Hippocampal formation (tissue), 2 donors: ENCODE data around the gene SLC9A5.

Source experiments
- DNase-seq, 2 donors: peaks; one replicate each; lab custom pipeline; 2025; lab: John Stamatoyannopoulos, UW

SLC9A5 gene, protein sequence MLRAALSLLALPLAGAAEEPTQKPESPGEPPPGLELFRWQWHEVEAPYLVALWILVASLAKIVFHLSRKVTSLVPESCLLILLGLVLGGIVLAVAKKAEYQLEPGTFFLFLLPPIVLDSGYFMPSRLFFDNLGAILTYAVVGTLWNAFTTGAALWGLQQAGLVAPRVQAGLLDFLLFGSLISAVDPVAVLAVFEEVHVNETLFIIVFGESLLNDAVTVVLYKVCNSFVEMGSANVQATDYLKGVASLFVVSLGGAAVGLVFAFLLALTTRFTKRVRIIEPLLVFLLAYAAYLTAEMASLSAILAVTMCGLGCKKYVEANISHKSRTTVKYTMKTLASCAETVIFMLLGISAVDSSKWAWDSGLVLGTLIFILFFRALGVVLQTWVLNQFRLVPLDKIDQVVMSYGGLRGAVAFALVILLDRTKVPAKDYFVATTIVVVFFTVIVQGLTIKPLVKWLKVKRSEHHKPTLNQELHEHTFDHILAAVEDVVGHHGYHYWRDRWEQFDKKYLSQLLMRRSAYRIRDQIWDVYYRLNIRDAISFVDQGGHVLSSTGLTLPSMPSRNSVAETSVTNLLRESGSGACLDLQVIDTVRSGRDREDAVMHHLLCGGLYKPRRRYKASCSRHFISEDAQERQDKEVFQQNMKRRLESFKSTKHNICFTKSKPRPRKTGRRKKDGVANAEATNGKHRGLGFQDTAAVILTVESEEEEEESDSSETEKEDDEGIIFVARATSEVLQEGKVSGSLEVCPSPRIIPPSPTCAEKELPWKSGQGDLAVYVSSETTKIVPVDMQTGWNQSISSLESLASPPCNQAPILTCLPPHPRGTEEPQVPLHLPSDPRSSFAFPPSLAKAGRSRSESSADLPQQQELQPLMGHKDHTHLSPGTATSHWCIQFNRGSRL

DNA sequence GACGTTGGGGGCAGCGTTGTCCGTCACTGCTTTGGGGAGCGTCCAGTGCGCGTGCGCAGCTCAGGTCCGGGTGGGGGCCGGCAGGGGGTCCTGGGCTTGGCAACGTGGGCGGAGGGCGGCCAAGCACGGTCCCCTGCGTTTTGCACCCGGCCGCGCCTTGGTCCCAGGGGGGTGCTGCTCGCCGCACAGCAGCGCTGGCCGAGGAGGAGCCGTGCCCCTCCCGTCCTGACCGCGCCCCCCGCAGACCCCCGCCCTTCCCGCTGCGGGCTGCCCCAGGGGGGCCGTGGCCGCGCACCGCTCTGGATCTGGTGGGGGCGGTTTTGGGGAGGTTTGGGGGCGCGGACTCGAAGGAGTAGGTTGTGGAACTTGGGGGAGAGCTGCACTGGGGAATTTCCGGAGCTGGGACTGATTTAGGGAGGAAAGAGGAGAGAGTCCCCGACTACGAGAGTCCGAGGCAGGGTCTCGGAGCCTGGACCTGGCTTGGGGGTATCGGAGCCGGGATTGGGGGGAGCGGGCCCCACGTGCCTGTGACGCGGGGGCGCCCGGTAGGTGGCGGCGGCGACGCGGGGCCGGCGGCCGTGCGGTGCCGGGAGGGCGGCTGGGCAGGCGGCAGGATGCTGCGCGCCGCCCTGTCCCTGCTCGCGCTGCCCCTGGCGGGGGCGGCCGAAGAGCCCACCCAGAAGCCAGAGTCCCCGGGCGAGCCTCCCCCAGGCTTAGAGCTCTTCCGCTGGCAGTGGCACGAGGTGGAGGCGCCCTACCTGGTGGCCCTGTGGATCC is at the start of gene SLC9A5:
SLC9A5 (plus strand) TSS at position 579 of the 777 bp plus-strand sequence; CDS start at position 615, 36 bp downstream.
- DNase-seq, result no peak

DNA sequence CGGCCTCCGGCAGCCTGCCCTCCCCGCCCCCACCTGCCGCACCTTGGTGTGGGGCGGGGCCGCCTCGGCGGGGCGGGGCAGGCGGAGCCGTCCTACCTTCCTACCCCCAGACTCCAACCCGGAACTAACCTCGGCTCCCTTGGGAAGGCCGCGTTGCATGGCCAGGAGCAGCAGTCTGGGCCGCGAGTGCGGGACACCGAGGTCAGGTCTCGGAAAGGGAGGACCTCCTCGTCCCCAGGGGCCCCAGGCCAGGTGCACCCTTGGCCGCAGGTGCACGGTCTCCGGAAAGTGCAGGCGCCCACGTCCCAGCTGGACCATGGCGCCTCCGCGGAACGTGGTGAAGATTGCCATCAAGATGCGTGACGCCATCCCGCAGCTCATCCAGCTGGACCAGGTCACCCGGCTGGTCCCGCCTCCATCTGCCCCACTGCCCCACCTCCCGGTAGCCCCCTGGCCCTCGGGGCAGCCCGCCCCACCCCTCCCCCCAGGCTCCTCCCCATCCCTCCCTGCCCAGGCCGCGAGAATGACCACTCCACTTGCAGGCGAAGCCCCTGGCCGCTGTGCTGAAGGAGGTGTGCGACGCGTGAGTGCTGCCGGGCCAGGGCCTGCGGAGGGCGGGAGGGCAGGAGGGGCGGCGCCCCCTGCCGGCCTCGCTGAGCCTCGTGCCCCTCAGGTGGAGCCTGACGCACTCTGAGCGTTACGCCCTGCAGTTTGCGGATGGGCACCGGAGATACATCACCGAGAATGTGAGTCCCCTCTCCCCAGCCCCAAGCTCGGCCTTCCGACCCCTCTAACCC is 49.6 kb upstream of the SLC9A5 start, which contains the start of gene ELMO3:
ELMO3 (plus strand) TSS at position 121 of the 797 bp plus-strand sequence; CDS start at position 317, 196 bp downstream.
- no peak for DNase-seq

DNA sequence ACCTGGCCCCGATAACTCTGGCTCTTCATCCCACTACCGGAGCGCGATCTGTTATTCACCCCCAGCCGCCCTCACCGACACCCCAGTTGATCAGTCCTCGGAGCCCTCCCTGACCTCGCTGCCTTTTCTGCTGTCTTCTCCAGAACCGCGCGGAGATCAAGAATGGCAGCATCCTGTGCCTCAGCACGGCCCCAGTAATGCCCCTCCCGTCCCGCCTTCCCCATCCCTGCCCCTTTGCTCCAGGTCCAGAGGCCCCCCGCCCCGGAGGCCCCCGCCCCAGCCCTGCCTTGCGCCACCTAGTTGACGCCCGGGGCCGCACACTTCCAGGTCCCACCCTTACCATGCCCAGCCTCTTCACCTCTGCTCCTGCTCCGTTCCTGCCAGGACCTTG is 49.0 kb upstream of the SLC9A5 start:
- DNase-seq, result no peak

DNA sequence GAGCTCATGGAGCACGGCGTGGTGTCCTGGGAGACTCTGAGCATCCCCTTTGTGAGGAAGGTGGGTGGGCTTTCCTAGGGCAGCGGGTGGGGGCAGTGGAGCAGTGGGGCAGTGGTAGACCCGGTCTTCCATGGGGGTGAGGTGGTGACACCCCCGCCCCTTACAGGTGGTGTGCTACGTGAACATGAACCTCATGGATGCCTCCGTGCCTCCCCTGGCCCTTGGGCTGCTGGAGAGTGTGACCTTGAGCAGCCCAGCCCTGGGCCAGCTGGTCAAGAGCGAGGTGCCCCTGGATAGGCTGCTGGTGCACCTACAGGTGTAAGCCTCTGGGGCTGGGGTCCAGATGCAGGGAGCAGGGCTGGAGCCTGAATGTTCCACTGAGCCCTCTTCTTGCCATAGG is 48.3 kb upstream of the SLC9A5 start:
- no peak for DNase-seq

DNA sequence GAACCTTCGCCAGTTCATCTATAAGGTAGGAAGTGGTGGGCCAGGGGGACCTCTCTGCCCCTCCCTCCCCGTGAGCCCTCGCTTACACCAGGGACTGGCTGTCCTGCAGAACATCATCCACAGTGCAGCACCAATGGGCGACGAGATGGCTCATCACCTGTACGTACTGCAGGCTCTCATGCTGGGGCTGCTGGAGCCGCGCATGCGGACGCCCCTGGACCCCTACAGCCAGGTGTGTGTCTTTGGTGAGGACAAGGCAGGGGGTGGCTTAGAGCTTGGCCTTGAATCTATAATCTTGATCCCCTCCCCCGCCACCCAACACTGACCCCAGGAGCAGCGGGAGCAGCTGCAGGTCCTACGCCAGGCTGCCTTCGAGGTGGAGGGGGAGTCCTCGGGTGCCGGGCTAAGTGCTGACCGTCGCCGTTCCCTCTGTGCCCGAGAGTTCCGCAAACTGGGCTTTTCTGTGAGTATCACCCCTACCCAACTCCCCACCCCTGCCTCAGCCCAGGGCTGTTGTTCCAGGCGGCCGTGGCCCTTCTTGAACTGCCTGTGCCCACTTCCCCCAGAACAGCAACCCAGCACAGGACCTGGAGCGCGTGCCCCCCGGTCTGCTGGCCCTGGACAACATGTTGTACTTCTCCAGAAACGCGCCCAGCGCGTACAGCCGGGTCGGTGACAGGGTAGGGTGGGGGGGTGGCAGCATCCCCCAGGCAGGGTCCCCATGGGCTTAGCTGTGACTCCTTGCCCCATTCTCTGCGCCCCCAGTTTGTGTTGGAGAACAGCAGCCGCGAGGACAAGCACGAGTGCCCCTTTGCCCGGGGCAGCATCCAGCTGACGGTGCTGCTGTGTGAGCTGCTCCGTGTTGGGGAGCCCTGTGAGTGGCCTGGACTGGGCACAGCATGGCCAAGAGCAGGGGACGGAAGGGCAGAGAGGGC is 47.1 kb upstream of the SLC9A5 start:
- DNase-seq, result no peak

DNA sequence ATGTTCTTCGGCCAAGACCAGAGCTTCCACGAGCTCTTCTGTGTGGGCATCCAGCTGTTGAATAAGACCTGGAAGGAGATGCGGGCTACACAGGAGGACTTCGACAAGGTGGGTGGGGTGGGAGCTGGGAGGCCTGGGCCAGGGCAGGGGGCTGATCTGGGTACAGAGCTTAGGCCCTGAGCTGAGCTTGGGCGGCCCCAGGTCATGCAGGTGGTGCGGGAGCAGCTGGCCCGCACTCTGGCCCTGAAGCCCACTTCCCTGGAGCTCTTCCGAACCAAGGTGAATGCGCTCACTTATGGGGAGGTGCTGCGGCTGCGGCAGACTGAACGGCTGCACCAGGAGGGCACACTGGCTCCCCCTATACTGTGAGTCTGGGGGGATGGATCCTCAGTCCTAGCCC is 46.4 kb upstream of the SLC9A5 start:
- no peak for DNase-seq

DNA sequence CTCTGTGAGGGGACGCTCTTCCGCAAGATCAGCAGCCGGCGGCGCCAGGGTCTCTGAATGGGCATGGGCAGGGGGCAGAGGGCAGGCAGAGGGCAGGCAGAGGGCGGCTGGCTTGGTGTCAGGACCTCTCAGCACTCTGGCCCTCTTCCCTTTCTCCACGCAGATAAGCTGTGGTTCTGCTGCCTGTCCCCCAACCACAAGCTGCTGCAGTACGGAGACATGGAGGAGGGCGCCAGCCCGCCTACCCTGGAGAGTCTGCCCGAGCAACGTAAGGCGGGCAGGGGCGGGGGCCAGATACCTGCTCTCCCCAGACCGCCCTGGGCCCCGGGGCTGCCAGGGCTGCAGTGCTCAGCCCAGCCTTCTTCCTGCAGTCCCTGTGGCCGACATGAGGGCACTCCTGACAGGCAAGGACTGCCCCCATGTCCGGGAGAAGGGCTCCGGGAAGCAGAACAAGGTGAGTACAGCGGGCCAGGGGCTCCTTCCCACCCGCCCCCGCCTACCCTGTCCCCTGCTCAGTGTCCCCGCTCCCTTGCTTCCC is 45.8 kb upstream of the SLC9A5 start:
- DNase-seq, result no peak

DNA sequence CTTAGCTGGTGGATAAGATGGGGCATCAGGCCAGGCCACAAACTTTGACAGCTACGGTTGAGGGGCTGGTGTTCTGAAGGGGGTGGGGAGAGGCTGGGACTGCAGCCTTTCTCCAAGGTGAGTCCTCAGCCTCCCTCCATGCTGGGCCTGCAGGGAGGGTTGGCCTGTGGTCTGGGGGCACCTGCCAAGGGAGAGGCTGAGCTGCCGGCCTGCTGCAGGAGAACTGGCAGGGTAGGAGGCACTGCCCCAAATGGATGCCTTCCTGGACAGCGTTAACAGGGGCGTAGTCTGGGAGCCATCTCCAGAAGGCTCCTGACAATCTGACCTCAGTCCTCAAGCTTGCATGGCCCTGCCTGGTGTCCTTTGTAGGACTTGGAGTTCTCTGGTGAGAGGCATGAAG is 44.7 kb upstream of the SLC9A5 start:
- DNase-seq, result no peak

DNA sequence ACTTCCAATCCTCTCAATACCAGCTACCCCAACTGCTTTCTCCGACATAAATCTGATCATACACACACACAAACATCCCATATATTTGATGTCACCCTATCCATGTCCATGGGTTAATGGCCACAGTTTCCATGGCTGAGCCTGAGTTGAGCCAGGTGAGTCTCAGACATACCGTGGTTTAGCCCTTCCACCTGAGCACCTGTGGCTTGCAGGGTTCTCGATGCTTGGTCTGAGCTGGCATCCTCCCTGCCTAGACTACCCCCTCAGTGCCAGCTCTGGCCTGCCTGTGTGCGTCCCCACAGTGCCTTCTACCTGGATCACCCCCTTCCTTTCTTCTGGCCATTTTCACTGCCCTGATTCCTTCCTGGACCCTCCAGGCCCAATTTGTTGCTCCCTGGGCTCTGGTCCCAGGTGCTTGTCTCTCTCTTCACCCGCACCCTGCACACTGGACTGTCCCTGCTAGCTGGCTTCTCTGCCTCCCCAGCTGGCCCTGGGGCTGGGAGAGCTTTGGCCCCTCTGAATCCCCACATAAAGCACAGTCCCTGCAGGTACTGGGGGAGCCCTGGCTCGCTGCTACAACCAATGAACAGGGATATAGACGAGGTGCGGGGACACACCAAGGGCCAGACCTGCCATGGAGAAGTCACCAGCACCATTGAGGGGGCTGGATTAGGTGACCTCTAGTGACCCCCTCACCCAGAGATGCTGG is 42.5 kb upstream of the SLC9A5 start:
- DNase-seq, result no peak

DNA sequence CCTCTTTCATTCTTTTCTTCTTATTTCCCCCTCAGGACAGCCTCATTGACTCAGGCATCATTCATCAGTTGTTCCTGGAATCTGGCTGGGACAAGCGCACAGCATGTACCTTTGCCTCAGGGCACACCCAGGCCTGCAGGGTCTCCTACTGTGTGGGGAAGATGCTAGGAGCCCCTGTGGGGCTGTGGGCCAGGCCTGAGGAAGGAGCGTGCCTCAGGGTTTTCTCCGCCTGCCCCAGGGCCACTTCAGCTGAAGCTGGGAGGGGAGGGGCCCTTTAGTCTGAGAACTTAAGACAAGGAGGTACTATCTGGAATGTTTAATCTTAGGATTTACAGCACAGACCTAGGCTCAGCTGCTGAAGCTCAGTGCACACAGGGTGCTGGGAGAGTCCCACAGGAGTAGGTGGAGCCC is 41.9 kb upstream of the SLC9A5 start:
- no peak for DNase-seq

DNA sequence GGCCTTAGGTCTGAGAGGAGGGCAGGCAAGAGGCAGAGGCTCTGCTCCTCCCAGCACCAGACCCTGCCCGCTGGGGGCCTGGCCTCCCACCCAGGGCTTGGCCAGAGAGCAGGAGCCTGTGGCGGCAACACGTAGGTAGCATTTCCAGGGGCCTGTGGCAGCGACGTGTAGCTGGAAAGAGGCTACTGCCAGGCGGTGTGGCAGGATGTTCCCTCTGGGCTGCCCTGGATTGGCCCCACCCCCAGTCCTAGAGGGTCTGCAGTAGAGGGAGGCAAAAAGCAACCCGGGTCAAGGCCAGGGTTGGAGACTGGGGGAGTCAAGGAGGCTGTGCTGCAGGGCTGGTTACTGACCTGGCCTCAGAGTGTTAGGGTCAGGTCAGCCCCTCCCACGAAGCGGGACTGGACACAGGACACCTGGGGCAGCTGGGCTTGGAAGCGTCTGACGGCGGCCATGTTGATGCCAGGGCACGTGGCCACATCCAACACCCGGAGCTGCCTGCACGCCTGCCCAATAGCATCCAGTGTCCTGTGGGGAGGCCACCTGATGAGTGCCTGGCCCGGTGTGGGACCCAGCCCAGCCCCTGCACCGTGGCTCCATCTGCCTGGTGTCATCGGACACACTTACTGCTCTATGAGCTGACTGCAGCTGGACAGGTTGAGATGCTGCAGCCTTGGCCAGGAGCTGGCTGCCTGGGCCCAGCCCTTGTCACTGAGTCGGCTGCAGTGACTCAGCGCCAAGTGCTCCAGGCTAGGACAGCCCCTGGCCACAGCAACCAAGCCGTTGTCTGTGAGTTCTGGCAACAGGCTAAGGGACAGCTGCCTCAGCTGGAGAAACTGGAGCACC is 41.3 kb upstream of the SLC9A5 start:
- DNase-seq, result no peak

DNA sequence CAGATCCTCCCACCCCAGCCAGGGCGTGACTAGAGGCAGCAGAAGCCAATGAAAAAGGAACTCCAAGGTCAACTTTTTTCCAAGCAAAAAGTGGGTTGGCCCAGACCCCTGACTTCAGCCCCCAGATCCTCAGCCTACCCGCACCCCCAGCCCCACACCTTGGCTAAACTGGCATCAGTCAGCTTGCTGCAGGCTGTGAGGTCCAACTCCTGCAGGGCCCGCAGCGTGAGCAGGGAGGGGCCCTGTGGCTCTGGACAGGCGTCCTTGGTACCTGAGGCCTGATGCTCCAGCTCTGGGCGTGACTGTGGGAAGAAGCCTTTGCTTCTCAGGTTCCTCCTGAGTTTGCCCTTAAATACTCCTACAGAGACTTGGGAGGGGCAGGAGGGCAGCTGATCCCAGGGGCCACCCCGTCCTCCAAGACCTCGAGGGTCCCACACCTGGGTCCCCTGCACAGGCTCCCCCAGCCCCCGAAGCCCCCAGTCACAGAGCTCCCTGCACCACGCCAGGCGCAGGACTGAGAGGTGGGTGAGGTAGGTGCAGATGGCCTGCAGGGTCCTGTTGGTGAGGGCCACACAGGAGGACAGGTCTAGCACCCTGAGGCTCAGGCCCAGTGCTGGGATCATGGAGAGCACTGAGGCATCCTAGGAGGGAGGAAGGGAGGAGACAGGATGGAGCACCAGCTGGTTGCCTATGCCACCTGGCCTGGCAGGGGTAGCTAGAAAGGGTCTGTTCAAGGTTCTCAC is 40.5 kb upstream of the SLC9A5 start:
- DNase-seq, result no peak

DNA sequence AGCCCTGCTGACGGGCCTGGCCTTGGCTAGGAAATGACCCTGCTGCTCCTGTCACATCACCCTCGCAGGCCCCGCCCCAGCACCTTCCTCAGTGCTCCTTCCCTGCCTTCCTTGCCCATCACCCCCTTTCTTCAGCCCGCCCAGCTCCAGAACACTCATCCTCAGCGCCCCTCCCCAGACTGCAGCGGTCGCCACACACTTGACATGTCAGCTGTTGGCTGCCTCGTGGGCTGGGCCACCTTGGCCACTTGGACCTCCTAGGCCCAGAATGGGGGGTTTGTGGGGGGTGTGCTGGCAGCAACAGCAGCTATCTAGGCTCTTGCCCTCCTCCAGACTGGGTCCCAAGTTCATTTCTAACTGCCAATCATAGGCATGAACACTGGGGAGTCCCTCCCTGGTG is 39.2 kb upstream of the SLC9A5 start:
- no peak for DNase-seq

DNA sequence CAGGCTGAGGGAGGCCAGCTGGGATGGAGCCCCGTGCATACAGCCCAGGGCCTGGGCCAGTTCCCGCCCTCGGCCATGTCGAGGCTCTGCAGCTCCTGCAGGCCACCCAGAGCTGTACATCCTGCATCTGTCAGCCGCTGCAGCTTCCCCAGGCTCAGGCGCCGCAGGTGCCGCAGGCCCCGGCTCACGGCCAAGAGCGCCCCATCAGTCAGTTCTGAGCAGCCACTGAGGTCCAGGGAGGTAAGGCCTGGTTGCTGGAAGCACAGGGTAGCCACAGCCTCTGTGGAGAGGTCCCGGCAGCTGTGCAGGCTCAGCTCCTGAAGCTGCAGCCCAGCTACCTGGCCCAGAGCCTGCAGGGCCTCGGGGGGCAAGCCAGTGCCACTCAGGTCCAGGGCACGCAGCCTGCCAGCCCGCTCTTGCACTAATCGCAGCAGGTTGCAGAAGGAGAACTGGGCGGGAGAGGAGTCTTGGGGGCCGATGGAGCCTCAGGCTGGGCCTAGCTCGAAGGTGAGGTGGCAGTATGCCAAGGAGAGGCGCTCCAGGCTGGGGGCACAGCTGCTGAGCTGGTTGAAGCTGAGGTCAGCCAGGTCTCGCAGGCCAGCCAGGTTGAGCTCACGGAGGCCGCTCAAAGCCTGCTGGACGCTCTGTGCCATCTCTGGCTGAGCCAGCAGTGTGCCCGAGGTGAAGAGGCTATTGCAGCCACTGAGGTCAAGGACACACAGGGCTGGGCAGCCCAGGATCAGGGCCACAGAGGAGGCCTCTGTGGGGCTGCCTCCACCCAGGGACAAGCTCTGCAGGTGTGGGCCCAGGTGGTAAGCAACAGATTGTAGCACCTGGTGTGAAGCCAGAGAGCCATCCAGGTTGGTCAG is 38.5 kb upstream of the SLC9A5 start:
- no peak for DNase-seq

DNA sequence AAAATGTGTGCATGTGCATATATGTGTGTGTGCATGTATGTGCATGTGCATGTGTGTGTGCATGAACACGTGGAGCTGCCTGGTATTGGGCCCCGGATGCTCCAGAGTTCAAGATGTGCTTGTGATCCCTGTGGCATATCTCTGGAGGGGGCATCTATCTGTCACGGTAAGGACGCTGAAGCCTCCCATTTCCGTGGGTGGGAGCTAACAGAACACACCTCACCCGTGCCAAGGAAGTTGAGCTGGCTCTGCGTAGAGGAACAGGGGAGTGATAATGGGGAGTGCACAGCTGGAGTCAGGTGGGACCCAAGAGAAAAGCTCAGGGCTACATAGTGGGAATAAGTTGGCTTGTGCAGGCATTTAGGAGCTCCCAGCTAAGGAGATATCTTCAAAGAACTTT is 37.1 kb upstream of the SLC9A5 start:
- DNase-seq, result no peak

DNA sequence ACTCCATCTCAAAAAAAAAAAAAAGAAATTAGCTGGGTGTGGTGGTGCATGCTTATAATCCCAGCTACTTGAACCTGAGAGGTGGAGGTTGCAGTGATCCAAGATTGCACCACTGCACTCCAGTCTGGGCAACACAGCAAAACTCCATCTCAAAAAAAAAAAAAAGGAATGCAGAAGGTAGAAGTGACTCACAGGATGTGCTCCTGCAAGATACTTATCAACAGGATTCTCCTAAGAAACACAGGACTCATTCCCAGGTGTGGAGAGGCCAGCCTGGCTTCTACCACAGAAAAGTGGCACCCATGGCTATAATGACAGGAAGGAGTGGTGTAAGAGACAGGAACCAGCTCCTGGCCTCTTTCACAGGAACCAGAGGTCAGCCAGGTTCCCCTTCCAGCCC is 36.0 kb upstream of the SLC9A5 start:
- no peak for DNase-seq
